GM10847 (cell line): ENCODE data around the gene XXYLT1.

Experiments used
- POLR2A ChIP-seq: IDR thresholded peaks from 2 replicates; pipeline ENCODE4 v1.6.1; 2011; ENCODE audit not compliant: insufficient read length; ENCODE audit errors: extremely low read depth

XXYLT1 gene

DNA sequence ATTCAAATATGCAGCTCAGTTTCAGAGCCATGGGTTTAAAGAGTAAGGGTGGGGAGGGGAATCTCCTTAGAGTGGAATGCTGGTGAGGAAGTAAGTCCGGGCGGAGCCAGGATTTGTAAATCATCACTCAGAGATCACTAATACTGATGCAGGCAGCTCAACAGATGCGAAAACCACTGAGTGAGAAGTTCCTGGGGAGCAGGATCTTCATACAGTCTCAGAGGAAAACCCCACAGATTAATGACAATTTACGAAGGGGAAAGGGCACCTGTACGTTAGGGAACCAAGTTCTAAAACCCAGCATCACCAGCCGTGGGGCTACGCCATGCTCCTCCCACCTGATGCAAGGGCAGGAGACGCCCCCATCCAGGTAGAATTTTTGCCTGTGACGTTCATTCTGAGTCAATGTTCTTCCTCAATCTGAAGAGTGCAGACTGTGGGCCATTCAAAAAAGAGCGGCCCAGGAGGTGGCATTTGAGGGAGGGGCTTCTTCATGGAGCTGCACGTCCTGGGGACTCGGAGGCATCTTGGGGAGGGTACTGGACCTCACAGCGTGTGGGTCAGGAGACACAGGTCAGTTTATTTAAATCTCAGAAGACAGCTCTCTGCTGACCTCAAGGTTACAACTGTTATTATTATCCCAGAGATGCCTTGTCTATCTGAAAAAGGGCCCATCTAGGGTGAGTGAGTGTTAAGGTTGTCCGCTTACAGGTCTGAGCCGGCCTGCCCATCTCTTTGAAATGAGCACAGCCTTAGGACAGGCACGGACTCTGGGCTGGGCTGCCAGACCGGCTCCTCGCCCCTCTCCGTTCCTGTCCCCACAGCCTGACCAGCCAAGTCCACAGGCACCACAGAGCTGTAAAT is 228.0 kb downstream of the XXYLT1 start:
- TF ChIP-seq POLR2A, result no peak

DNA sequence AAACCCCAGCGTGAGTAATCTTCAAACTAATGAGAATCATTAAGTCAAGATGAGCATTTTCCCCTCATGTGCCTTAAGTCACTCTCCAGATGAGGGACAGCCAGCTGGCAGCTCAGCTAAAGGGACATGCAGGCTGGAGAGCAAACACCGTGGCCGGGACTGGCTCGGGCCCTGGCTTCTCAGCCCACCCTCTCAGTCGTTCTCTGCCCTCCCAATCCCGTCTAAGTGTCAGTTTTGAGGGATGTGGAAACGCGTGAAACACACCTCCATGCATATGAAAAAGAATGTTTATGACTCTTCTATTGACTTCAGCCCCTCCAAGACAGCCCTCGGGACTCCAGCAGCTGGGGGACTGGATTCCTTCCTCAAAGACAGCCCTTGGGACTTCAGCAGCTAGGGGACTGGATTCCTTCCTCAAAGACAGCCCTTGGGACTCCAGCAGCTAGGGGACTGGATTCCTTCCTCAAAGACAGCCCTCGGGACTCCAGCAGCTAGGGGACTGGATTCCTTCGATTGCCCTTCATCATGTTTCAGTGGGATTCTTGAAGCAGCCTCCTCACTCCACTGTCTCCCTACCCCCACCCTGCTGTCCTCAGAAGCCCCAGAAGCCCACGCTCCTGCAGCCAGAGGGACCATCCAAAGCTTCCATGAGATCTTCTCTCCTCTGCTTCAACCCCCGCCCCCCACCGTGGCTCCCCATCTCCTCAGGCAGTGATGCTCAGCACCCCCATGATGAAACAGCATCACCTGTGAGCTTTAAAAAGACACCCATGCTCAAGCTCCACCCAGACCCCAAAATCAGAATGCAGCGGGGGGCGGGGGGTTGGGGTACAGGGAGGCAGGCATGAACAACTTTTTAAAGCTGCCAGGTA is 228.9 kb downstream of the XXYLT1 start:
- TF ChIP-seq POLR2A, result no peak

DNA sequence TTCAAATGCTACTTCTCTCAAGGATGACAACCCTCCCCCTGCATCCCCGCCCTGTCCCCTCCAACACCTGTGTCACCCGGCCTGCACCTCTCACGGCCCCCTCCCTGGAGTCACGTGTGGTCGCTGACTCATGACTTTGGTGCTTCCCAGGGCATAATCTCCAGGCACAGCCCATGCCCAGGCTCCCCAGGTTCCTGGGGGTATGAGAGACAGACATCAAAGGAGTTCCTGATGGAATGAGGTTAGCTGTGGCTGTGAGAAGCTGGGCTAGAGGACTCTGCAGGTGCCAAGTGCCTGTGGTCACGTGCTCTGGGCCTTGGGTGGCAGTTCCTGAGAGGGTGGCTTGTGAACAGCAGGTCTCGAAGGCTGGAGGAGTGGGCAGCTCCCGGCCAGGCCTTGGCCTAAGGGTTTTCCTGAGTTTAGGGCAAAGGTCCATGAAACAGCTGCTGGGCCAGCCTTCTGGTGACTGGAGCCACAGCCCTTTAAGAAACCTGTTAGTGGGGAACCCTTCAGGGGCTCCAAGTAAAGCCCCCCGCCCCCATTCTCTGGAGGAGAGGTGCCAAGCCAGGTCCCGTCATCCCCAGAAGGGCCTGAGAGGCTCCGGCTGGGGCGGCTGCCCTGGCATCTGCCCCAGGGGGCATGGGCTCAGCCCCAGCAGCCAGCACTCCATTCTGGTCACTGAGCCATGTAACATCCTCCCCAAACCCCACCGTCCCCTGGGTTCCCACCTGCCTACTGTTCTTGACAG is 230.0 kb downstream of the XXYLT1 start:
- no peak for TF ChIP-seq POLR2A

DNA sequence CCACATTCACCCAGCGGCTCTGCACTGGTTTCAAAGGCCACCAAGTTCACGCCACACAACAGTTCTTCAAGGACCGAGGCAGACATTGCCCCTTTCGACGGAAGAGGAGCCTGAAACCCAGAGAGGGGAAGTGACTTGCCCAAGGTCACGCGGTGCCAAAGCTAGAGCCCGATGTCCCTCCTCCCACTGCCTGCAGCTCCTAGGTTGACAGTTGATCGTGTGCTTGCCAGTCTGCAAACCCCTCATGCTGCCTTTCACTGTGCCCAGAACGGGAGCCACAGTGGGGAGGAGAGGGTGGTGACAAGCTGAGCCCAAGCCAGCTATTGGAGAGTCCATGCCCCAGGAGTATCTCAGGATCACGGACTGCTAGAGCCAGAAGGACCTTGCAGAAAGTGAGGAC is 230.9 kb downstream of the XXYLT1 start:
- no peak for TF ChIP-seq POLR2A

DNA sequence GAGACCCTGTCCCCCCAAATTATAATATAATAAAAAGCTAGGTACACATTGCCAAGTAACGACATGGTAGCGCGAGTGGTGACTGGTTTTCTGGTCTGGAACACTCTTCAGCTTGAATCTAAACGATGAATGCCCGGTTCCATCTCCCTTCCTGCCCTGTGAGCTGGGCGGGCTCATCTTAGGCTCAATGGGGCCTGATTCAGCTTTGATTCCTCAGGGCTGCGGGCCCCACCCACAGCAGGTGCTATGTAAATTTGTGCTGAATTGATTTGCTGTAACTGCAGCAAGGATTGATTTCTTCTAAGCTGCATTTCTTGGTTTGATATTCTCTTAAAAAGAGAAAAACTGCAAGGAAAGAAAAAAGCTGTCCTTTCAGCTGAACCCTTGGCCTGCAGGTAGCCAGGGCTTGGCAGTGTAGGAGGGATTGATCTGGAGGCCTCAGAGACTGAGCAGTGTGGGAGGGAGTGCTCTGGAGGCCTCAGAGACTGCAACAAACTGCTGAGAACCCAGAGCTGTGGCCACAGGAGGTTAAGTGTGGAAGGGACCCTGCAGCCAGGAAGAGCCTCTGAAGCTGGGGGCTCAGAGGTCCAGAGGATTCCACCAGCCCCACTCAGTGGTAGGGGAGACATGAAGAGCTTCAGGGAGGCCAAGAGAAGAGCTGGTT is 231.6 kb downstream of the XXYLT1 start:
- TF ChIP-seq POLR2A, result no peak

DNA sequence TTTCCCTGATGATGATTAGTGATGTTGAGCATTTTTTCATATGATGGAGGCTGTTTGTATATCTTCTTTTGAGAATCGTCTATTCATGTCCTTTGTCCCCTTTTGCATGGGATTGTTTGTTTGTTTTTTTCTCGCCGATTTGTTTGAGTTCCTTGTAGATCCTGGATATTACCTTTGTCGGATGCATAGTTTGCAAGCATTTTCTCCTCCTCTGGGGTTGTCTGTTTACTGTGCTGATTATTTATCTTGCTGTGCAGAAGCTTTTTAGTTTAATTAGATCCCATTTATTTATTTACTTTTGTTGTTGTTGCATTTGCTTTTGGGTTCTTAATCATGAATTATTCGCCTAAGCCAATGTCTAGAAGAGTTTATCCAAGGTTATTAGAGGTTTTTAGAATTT is 232.8 kb downstream of the XXYLT1 start:
- no peak for TF ChIP-seq POLR2A

DNA sequence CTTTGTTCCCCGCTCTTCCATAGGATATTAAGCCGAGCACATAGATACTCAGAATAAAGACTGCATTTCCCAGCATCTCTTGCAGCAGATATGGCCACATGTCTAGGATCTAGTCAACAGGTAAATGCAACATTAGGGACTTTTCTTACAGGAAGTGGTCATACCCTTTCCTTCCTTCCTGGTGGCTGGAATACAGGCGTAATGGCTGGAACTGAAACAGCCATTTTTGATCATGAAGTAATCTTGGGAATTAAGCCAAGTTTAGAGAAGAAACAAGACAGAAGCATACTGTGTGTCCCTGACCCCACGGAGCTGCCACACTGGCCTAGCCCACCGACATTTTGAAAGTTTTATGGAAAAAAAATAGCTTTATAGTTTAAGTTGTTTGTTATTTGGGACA is 234.0 kb downstream of the XXYLT1 start:
- no peak for TF ChIP-seq POLR2A

DNA sequence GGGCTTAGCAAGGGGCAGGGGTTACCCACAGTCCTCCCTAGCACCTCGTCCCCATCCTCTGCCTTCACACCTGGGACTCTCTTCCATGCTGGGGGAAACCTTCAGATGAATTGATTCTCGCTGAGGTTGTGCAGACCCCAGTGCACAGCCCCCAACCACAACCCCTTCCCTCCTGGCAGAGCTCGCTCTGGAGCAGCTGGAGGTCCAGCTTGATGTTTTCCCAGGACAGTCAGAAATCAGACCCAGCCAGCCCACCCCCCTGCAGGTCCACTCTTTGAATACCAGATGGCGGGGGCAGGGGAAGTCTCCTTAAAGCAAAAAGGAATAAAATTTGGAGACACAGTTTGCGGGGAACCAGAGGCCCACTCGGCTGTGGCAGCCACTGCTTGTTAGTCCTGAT is 234.4 kb downstream of the XXYLT1 start:
- TF ChIP-seq POLR2A, result no peak

DNA sequence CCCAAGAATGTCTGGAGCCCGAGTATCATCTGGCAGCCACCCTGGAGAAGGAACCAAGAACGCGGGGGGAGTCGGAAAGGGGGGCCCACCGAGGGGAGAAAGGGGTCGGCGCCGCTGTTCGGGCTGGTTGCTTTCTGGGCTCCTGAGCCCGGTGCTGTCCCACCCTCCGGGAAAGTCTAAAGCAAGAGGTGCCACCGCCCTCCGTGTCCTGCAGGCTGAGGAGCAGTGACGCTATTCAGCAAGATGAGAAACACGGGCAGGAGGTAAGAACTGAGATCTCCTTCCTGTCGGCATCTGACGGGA is 234.8 kb downstream of the XXYLT1 start:
- no peak for TF ChIP-seq POLR2A

DNA sequence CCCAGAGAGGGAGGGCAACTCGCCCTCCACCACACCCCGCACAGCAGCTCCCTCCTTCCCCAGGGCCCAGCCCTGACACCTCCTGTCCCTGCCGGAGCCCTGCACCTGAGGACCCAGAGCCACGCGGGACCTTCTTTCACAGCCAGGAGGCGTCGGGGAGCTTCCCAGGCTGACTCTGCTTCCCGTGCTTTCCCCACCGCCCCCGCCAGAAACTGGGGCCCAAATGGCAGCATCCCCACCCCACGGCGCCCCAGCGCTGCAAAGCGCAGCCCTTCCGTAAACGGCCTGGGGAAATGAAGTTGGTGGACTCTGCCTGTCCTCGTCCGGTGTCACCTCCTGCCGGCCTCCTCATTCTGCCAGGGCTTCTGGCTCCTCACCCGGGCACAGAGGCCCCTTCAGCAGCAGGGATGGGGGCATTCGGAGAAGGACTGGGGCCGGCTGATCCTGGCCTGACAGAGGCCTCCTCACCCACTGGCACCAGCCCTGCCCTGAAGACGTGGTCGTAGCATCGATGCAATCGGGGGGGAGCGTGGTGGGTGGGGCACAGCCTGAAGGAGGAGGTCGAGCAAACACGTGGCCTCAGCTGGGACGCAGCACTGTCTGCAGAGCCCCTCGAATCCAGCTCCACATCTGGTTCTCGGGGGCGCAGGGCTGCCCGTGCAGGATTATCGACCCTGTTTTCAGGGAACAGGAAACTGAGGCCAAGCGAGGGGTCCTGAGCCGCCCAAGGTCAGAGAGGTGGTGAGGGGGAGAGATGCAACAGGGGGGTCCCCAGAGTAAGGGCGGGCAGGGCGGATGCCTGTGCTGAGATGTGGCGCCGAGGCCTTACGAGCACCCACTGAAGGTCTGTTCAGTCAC is 235.4 kb downstream of the XXYLT1 start:
- TF ChIP-seq POLR2A, result no peak

DNA sequence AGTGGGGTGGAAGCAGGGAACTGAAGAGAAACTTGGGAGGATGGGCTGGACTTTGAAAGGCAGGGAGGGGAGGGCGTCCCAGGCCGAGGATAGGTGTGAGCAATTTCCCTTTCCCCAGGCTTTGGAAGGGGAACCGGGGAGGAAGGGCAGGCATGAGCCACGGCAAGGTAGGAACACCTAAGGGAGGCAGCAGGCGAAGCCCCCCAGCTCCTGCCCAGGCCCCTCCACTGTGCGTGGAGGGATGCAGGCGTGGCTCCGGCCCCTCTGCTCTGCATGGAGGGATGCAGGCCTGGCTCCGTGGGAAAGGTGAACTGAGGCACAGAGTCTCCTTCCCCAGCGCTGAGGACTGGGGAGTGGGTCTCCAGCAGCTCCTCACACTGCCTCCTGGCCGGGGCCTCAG is 236.4 kb downstream of the XXYLT1 start:
- no peak for TF ChIP-seq POLR2A

DNA sequence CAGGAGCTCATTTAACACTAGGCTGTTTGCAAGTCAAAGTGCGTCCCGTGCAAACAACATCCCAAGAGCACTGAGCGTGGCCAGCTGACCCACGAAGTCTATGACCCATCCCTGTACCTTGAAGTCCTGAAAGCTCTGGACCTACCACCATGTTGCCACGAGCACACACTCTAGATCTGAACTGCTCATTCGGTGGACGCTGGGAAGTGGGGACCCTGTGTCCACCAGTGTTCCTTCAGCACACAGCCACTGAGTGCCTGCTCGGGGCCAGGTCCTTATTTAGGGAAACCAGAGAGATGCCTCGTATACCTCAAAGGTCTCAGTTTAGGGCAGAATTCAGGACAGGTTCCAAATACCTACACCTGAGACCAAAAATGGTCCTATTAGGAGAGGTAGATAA is 236.9 kb downstream of the XXYLT1 start:
- TF ChIP-seq POLR2A, result no peak

DNA sequence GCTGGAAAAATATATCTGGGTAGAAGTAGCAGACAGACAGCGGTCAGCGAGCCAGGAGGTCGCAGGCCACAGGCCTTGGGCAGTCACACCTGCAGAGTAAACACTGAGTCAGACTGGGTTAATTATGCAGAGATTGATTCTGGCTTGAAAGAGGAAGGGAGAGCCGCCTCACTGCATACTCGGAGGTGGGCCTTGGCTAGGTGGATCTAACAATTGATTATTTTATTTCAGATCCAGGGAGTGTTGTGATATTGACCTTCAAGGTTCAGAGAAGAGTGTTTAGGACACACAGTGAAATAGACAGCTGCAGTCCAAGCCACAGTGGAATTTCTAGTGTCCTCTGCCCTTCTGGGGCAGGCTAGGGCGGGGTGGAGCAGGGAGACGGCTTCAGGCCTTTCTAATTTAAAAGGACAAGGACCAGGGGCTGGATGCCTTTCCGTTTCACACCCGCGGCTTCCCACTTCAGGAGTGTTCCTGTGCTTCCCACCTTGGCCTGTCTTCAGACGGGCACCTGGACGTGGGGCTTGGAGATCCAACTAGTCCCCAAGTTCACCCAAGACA is 237.3 kb downstream of the XXYLT1 start:
- no peak for TF ChIP-seq POLR2A

DNA sequence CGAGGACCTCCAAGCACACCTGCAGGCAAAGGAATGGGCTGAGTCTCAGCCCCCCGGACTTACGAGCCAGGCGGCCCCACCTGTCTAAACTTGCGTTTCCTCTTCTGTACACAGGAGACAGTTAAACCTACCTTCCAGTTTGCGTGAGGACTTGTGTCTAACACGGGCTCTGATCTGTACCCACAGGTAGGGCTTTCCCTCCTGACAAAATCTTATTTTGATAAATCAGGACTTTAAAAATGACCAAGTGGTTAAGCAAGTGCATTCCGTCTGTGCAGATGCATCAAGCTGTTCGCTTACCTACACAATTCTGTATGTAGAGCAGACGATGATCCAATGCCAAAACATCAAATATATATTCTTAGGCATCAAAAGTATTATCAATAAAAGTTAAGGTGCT is 238.0 kb downstream of the XXYLT1 start:
- TF ChIP-seq POLR2A, result no peak
